CD4-positive, alpha-beta T cell treated with Interleukin-2 at 100 ng/mL for 4 hours (primary cell): ENCODE data around the gene ERGIC1.
"Not testable (repeated sequence)": the region's sequence is repeated elsewhere in the genome, so short reads cannot be mapped to it uniquely, and the experiment has no call there.

Source experiments
- DNase-seq: peaks from one replicate; pipeline ENCODE4 v3.0.0-alpha.2; 2020; ENCODE audit warnings: low spot score

ERGIC1 gene

GRCh38 chr5:172847584-172847983 is 13.5 kb downstream of the ERGIC1 start:
- not testable (repeated sequence) for DNase-seq

- no peak for DNase-seq
Observed at GRCh38 chr5:172848419-172848818, 14.4 kb downstream of the ERGIC1 start.

GRCh38 chr5:172849606-172850453 is 15.8 kb downstream of the ERGIC1 start:
- no peak for DNase-seq

GRCh38 chr5:172850454-172850797 is 16.4 kb downstream of the ERGIC1 start:
- DNase-seq, result no peak

GRCh38 chr5:172851254-172851653 is 17.2 kb downstream of the ERGIC1 start:
- not testable (repeated sequence) for DNase-seq

GRCh38 chr5:172852490-172853354 is 18.7 kb downstream of the ERGIC1 start:
- DNase-seq, result no peak

- DNase-seq, result no peak
Observed at GRCh38 chr5:172853355-172853975, 19.4 kb downstream of the ERGIC1 start.

GRCh38 chr5:172854451-172854871 is 20.4 kb downstream of the ERGIC1 start:
- no peak for DNase-seq

GRCh38 chr5:172854971-172855370 is 20.9 kb downstream of the ERGIC1 start:
- DNase-seq, result no peak

GRCh38 chr5:172855597-172856292 is 21.7 kb downstream of the ERGIC1 start:
- no peak for DNase-seq

GRCh38 chr5:172856336-172856735 is 22.3 kb downstream of the ERGIC1 start:
- DNase-seq, result no peak

GRCh38 chr5:172857982-172858381 is 23.9 kb downstream of the ERGIC1 start:
- DNase-seq, result no peak

- no peak for DNase-seq
Observed at GRCh38 chr5:172858511-172858989, 24.5 kb downstream of the ERGIC1 start.

- DNase-seq, result no peak
Observed at GRCh38 chr5:172858990-172859811, 25.1 kb downstream of the ERGIC1 start.

GRCh38 chr5:172859966-172860365 is 25.9 kb downstream of the ERGIC1 start:
- DNase-seq, result no peak

GRCh38 chr5:172860520-172861443 is 26.7 kb downstream of the ERGIC1 start:
- DNase-seq, result no peak

GRCh38 chr5:172861461-172861860 is 27.4 kb downstream of the ERGIC1 start:
- DNase-seq, result no peak

- DNase-seq, result no peak
Observed at GRCh38 chr5:172862165-172862801, 28.2 kb downstream of the ERGIC1 start.

GRCh38 chr5:172864171-172864570 is 30.1 kb downstream of the ERGIC1 start:
- DNase-seq, result not testable (repeated sequence)
